Measurements from ENCODE around the gene ZSCAN10.
"Not testable (repeated sequence)": the region's sequence is repeated elsewhere in the genome, so short reads cannot be mapped to it uniquely, and the experiment has no call there.

ZSCAN10 gene

GRCh38 chr16:3140603-3141427, 41.7 kb upstream of the ZSCAN10 start:
- DNase-seq (ENCODE audit: low read depth in 2 of 2) = no peak
- H3K4me3 ChIP-seq (replicated peaks in 1 of 2; ENCODE audit: low read depth in 2 of 2, low read length in 2 of 2) = no peak overlapping the region
- TF ChIP-seq CTCF (IDR thresholded peaks at IDR 0.05; ENCODE audit: low read depth, low read length) = no peak

GRCh38 chr16:3139561-3139960, 40.5 kb upstream of the ZSCAN10 start:
- not testable (repeated sequence) for DNase-seq (ENCODE audit: low read depth in 2 of 2)

GRCh38 chr16:3138823-3139426, 39.8 kb upstream of the ZSCAN10 start:
- TF ChIP-seq CTCF (IDR thresholded peaks at IDR 0.05; ENCODE audit: low read depth, low read length) = no peak
- no peak overlapping the region for H3K4me3 ChIP-seq (replicated peaks in 1 of 2; ENCODE audit: low read depth in 2 of 2, low read length in 2 of 2)

More at GRCh38 chr16:3139561-3139960, 40.5 kb upstream of the ZSCAN10 start:
- H3K4me3 ChIP-seq (replicated peaks in 1 of 2; ENCODE audit: low read depth in 2 of 2, low read length in 2 of 2) = not testable (repeated sequence)

GRCh38 chr16:3138342-3138741, 39.2 kb upstream of the ZSCAN10 start:
- TF ChIP-seq CTCF (IDR thresholded peaks at IDR 0.05; ENCODE audit: low read depth, low read length) = no peak
- H3K4me3 ChIP-seq (replicated peaks in 1 of 2; ENCODE audit: low read depth in 2 of 2, low read length in 2 of 2) = no peak overlapping the region
- no peak for DNase-seq (ENCODE audit: low read depth in 2 of 2)

More at GRCh38 chr16:3138823-3139426, 39.8 kb upstream of the ZSCAN10 start:
- no peak for DNase-seq (ENCODE audit: low read depth in 2 of 2)

- TF ChIP-seq CTCF (IDR thresholded peaks at IDR 0.05; ENCODE audit: low read depth, low read length) = no peak
- DNase-seq (ENCODE audit: low read depth in 2 of 2) = no peak
- H3K4me3 ChIP-seq (replicated peaks in 1 of 2; ENCODE audit: low read depth in 2 of 2, low read length in 2 of 2) = no peak overlapping the region
Observed at GRCh38 chr16:3137267-3137666, 38.2 kb upstream of the ZSCAN10 start.

- TF ChIP-seq CTCF (IDR thresholded peaks at IDR 0.05; ENCODE audit: low read depth, low read length) = no peak
- no peak for DNase-seq (ENCODE audit: low read depth in 2 of 2)
- H3K4me3 ChIP-seq (replicated peaks in 1 of 2; ENCODE audit: low read depth in 2 of 2, low read length in 2 of 2) = peak overlapping the region; percentile 85 to 100
Observed at GRCh38 chr16:3135126-3135715, 36.1 kb upstream of the ZSCAN10 start.
